ENCODE results near the gene CD52.
A peak's percentile ranks its signal among the peaks of the same experiment; 100 is the strongest.
"Not testable (repeated sequence)": the region's sequence is repeated elsewhere in the genome, so short reads cannot be mapped to it uniquely, and the experiment has no call there.

Gene CD52

DNA sequence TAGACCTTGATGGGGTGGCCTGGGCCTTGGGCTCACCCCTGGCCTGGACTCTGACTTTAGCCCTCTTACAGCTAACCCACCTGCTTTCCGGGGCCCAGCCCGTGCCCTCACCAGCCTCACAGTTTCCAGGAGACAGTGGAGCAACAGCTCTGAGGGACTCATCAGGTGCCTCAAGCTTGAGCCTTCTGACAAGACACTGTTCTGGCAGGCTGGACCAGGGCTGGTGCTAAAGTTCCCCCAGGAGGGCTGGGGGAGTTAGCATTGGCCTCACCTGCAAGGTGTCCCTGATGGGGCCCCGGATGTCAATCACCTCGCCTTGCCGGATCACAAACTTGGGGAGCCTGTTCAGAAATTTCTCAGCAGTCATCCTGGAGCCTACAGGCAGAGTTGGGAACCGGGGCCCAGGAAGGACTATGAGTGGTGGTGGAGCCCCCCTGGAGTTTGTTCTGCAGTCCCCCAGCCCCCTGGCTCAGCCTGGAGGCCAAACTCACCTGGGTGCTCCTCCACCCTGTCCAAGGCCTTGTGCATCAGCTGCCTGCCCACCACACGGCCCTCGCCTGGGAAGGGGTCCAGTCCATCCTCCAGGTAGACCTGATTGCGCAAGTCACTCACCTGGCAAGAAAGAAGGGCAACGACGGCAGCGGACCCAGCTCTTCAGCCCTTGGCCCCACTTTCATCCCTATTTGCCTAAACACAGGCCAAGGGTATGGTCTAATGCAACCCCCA, 33.7 kb upstream of the CD52 start:
- no peak for DNase-seq (ENCODE audit: low read depth in 4 of 4, low spot score in 1 of 4)

- peak; percentile 83 to 97 (median 93) for DNase-seq (ENCODE audit: low read depth in 4 of 4, low spot score in 1 of 4)
These were observed 33.0 kb upstream of the CD52 start for GRCh38 chr1:26284597-26285347.

GRCh38 chr1:26285366-26286063, 32.2 kb upstream of the CD52 start:
- no peak for DNase-seq (ENCODE audit: low read depth in 4 of 4, low spot score in 1 of 4)

- DNase-seq (ENCODE audit: low read depth in 4 of 4, low spot score in 1 of 4): no peak
These were observed 31.7 kb upstream of the CD52 start for GRCh38 chr1:26286064-26286416.

GRCh38 chr1:26287033-26287711, 30.6 kb upstream of the CD52 start:
- no peak for DNase-seq (ENCODE audit: low read depth in 4 of 4, low spot score in 1 of 4)

- DNase-seq (ENCODE audit: low read depth in 4 of 4, low spot score in 1 of 4): no peak
These were observed 29.9 kb upstream of the CD52 start for GRCh38 chr1:26287811-26288210.

GRCh38 chr1:26288311-26288941, 29.3 kb upstream of the CD52 start:
- DNase-seq (ENCODE audit: low read depth in 4 of 4, low spot score in 1 of 4): peak in 2 of 4 experiments; percentile 59

GRCh38 chr1:26289158-26290059, 28.3 kb upstream of the CD52 start:
- DNase-seq (ENCODE audit: low read depth in 4 of 4, low spot score in 1 of 4): no peak

GRCh38 chr1:26290122-26290881, 27.5 kb upstream of the CD52 start:
- DNase-seq (ENCODE audit: low read depth in 4 of 4, low spot score in 1 of 4): no peak

- no peak for DNase-seq (ENCODE audit: low read depth in 4 of 4, low spot score in 1 of 4)
These were observed 26.9 kb upstream of the CD52 start for GRCh38 chr1:26290882-26291261.

DNA sequence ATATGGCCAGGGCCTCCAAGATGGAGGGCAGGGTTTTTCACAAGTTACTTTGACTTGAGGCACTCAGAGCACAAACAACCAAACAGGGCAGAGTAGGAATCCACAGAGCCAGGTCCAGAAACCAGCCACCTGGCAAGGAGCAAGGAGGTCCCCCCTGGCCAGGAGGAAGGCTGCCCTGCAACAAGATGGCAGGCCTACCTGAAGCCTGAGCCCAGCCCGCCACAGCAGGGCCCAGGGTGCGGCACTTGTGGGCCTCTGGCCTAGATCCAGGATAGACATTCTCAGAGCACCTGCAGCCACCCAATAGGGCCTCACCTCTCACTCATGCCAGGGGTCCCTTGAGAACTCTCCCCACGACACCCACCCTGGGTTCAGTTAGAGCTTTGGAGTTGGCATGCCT, 26.3 kb upstream of the CD52 start:
- DNase-seq (ENCODE audit: low read depth in 4 of 4, low spot score in 1 of 4): no peak

GRCh38 chr1:26291939-26292338, 25.8 kb upstream of the CD52 start:
- DNase-seq (ENCODE audit: low read depth in 4 of 4, low spot score in 1 of 4): no peak

DNA sequence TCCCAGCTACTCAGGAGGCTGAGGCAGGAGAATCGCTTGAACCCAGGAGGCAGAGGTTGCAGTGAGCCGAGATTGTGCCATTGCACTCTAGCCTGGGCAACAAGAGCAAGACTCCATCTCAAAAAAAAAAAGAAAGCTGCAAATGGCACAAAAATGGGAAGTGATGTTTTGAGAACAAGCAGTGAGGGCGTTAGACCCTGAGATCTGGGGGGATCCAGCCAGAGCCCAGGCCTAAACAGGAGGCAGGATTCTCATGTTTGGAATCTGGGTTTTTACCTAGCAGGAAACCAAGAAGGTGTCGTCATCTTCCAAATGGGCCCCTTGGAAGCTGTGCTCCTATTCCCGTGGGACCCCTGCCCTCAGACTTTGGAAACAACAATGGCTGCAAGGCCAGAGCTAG, 25.0 kb upstream of the CD52 start:
- DNase-seq (ENCODE audit: low read depth in 4 of 4, low spot score in 1 of 4): not testable (repeated sequence)

GRCh38 chr1:26293911-26294463, 23.8 kb upstream of the CD52 start:
- DNase-seq (ENCODE audit: low read depth in 4 of 4, low spot score in 1 of 4): no peak

GRCh38 chr1:26295194-26296138, 22.3 kb upstream of the CD52 start:
- DNase-seq (ENCODE audit: low read depth in 4 of 4, low spot score in 1 of 4): no peak

DNA sequence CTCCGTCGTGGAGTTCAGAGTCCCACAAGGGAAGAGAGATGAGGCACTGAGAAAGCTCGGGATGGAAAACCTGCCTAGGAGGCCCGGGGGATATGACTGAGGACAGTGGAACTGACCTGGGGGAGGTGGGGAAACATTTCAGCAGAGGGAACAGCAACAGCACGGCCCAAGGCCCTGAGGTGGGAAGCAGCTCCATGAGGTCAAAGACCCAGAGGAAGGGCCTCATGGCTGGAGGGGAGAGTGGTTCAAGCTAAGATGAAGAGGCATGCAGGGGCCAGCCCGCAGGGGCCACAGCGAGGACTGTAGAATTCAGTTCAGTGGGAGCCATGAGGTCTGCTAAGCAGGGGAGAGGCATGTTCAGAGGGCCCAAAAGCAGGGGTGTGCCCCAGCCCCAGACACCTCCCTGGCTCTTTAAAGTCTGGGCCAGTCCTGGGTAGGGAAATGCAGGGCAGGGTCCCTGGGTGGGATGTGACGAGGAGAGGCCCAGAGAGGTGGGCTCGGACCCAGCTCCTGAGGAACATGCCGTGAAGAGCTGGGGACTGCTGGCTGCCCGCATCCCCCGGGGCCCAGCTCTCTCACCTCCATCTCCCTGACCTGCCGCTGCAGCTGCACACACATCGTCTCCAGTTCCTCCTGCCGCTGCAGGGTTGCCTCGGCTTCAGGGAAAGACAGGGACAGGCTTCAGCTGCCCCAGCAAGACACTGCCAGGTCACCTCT, 21.3 kb upstream of the CD52 start:
- no peak for DNase-seq (ENCODE audit: low read depth in 4 of 4, low spot score in 1 of 4)

GRCh38 chr1:26297057-26297790, 20.5 kb upstream of the CD52 start:
- no peak for DNase-seq (ENCODE audit: low read depth in 4 of 4, low spot score in 1 of 4)
